Smooth muscle cell (in vitro differentiated cells): ENCODE measurements around the gene DYNC1H1. TPM values are rescaled to one million over a fixed set of nuclear protein-coding genes. Genes with fewer than 3 reads are reported as not detected.
"Not testable (repeated sequence)": the region's sequence is repeated elsewhere in the genome, so short reads cannot be mapped to it uniquely, and the experiment has no call there.

Experiments
- DNase-seq: peaks from one replicate; lab custom pipeline; 2025; ENCODE audit not compliant: unreplicated experiment; lab: John Stamatoyannopoulos, UW
- H2AFZ ChIP-seq: fragments of 200-600 bp; sonication (generic); 2 replicates; pipeline ENCODE4 v1.6.0; 2016; ENCODE audit warnings: antibody characterized with exemption, low read depth, mild to moderate bottlenecking
- H3F3A ChIP-seq: fragments of 200-600 bp; sonication (generic); 2 replicates; pipeline ENCODE4 v1.6.0; 2017; ENCODE audit warnings: antibody characterized with exemption, low read depth
- H3K27ac ChIP-seq: fragments of 200-600 bp; sonication (generic); 2 replicates; pipeline ENCODE4 v1.5.1; 2016; ENCODE audit warnings: low read depth, mild to moderate bottlenecking
- H3K27me3 ChIP-seq: fragments of 200-600 bp; sonication (generic); 2 replicates; pipeline ENCODE4 v1.6.1; 2016; ENCODE audit warnings: low read depth, mild to moderate bottlenecking
- H3K36me3 ChIP-seq: fragments of 200-600 bp; sonication (generic); 2 replicates; pipeline ENCODE4 v1.5.1; 2016; ENCODE audit warnings: low read depth
- H3K4me1 ChIP-seq: fragments of 200-600 bp; sonication (generic); 2 replicates; pipeline ENCODE4 v1.5.1; 2016; ENCODE audit warnings: low read depth
- H3K4me2 ChIP-seq: fragments of 200-600 bp; sonication (generic); 2 replicates; pipeline ENCODE4 v1.6.0; 2016; ENCODE audit warnings: mild to moderate bottlenecking
- H3K4me3 ChIP-seq: fragments of 200-600 bp; sonication (generic); 2 replicates; pipeline ENCODE4 v1.5.1; 2016; ENCODE audit warnings: mild to moderate bottlenecking
- H3K79me2 ChIP-seq: fragments of 200-600 bp; sonication (generic); 2 replicates; pipeline ENCODE4 v1.6.0; 2016; ENCODE audit warnings: low read depth, mild to moderate bottlenecking
- H3K9ac ChIP-seq: fragments of 200-600 bp; sonication (generic); 2 replicates; pipeline ENCODE4 v1.6.0; 2016; ENCODE audit warnings: low read depth
- H3K9me3 ChIP-seq: fragments of 200-600 bp; sonication (generic); replicated peaks from 2 replicates; pipeline ENCODE4 v1.5.1; 2016; ENCODE audit warnings: low read depth
- H4K20me1 ChIP-seq: fragments of 200-600 bp; sonication (generic); 2 replicates; pipeline ENCODE4 v1.6.0; 2016; ENCODE audit warnings: low read depth
- CTCF ChIP-seq: fragments of 200-600 bp; sonication (generic); IDR thresholded peaks from 2 replicates; pipeline ENCODE4 v1.5.1; 2017; ENCODE audit warnings: borderline replicate concordance, mild to moderate bottlenecking, antibody characterized with exemption; ENCODE audit not compliant: insufficient read depth, poor library complexity, severe bottlenecking
- WGBS: methylation state at CpG from one replicate; pipeline ENCODE4 v1.1.7; 2016; ENCODE audit warnings: low lambda C conversion rate; 5-methylcytosine and 5-hydroxymethylcytosine counted together
- polyA plus RNA-seq: library from polyadenylated mRNA; unstranded; fragments of >200 nt; fragmentation: Nextera tagmentation; extraction: Ambion mirVana; gene quantifications from 2 replicates; pipeline ENCODE4 v1.2.1, GENCODE V29; 2016
- total RNA-seq: library from RNA; depleted of rRNA; stranded (reverse); fragments of >200 nt; gene quantifications from 2 replicates; pipeline ENCODE4 v1.2.3, GENCODE V29; 2014

DYNC1H1 gene
- total and polyA plus RNA-seq, 2 experiments from 2014 or later: 137 to 399 TPM

GRCh38 chr14:102075155-102075554 lies 110.8 kb downstream of the DYNC1H1 start:
- Histone ChIP-seq H3K79me2 (no peaks in the 10 kb centered on the region), H3K4me3 (no peak overlapping the region), H3K9ac (no peak overlapping the region), H3K36me3 (peaks cover 8% of the 10 kb centered on the region), H3K9me3 (no peaks in the 10 kb centered on the region), H3F3A (peaks cover 11% of the 10 kb centered on the region), H4K20me1 (peaks cover 4% of the 10 kb centered on the region), H3K4me2 (no peak overlapping the region), H2AFZ (no peak overlapping the region), H3K27ac (no peak overlapping the region), H3K4me1 (no peaks in the 10 kb centered on the region), H3K27me3 (no peaks in the 10 kb centered on the region)
- WGBS: 92% methylated on average over 4 of the region's 4 CpGs
- no peak for TF ChIP-seq CTCF
- no peak for DNase-seq

- H3K4me3 ChIP-seq: no peak overlapping the region
- H3K9ac ChIP-seq: no peak overlapping the region
- no peak overlapping the region for H2AFZ ChIP-seq
- H3K4me1 ChIP-seq: no peaks in the 10 kb centered on the region
- TF ChIP-seq CTCF: no peak
- H3F3A ChIP-seq: peaks cover 25% of the 10 kb centered on the region
- no peak for DNase-seq
- H3K79me2 ChIP-seq: peaks cover 9% of the 10 kb centered on the region
- H3K27ac ChIP-seq: no peak overlapping the region
- 90% methylated on average over 5 of the region's 5 CpGs for WGBS
- no peaks in the 10 kb centered on the region for H3K9me3 ChIP-seq
- peaks cover 23% of the 10 kb centered on the region for H3K36me3 ChIP-seq
- no peak overlapping the region for H3K4me2 ChIP-seq
- H3K27me3 ChIP-seq: no peaks in the 10 kb centered on the region
- H4K20me1 ChIP-seq: peaks cover 25% of the 10 kb centered on the region
Measured at GRCh38 chr14:102077382-102077709, 113.0 kb downstream of the DYNC1H1 start.

GRCh38 chr14:102078361-102078791 lies 114.0 kb downstream of the DYNC1H1 start:
- H3K9ac ChIP-seq, H3K27me3 ChIP-seq, DNase-seq, H3K9me3 ChIP-seq, H3K4me3 ChIP-seq, H3K4me1 ChIP-seq, H3K4me2 ChIP-seq, H3K27ac ChIP-seq, H2AFZ ChIP-seq: not testable (repeated sequence)
- H4K20me1 ChIP-seq: peaks cover 36% of the 10 kb centered on the region
- peaks cover 20% of the 10 kb centered on the region for H3K79me2 ChIP-seq
- WGBS: 98% methylated on average over 11 of the region's 11 CpGs
- H3F3A ChIP-seq: peaks cover 33% of the 10 kb centered on the region
- peaks cover 30% of the 10 kb centered on the region for H3K36me3 ChIP-seq

- no peaks in the 10 kb centered on the region for H3K27me3 ChIP-seq
- H3F3A ChIP-seq: peaks cover 33% of the 10 kb centered on the region
- WGBS: 97% methylated on average over 10 of the region's 10 CpGs
- H3K4me1 ChIP-seq: peaks cover 14% of the 10 kb centered on the region
- H3K4me2 ChIP-seq: no peak overlapping the region
- H2AFZ ChIP-seq: no peak overlapping the region
- no peak for DNase-seq
- no peak overlapping the region for H3K27ac ChIP-seq
- H3K9me3 ChIP-seq: no peaks in the 10 kb centered on the region
- no peak for TF ChIP-seq CTCF
- peaks cover 43% of the 10 kb centered on the region for H4K20me1 ChIP-seq
- peaks cover 37% of the 10 kb centered on the region for H3K36me3 ChIP-seq
- H3K79me2 ChIP-seq: peaks cover 27% of the 10 kb centered on the region
- H3K9ac ChIP-seq: no peak overlapping the region
- H3K4me3 ChIP-seq: no peak overlapping the region
Measured at GRCh38 chr14:102078831-102079699, 114.7 kb downstream of the DYNC1H1 start.
